K562 (cell line): ENCODE data around the gene TMEM132C. TPM values are rescaled to one million over a fixed set of nuclear protein-coding genes. Genes with fewer than 3 reads are reported as not detected.

ENCODE experiments used
- ATAC-seq: fragments of 200-7000 bp; cut with Tn5 transposase; 3 replicates; pipeline ENCODE4 v1.9.1; 2020; ENCODE audit warnings: moderate library complexity
- BruUV-seq: library from RNA; stranded (reverse); fragments of 400-500 nt; replicated peaks from 2 replicates; lab custom pipeline; 2021; lab: Mats Ljungman, UMichigan
- CTCF ChIA-PET: fragments of 300-600 bp; formaldehyde crosslinking; extraction: SDS; loops from one replicate; lab custom pipeline; 2021; ENCODE audit warnings: low intra/inter-chr PET ratio; lab: Yijun Ruan, JAX
- POLR2A ChIA-PET: fragments of 300-600, 350-650 bp; sonication (Branson Sonifier 250); formaldehyde crosslinking; extraction: SDS; loops from one replicate; lab custom pipeline; 2021; ENCODE audit warnings: antibody characterized with exemption, inconsistent platforms; lab: Yijun Ruan, JAX
- DNase-seq, 4 experiments: peaks; one replicate each; pipeline versions ENCODE4 v3.0.0 to v3.0.0-alpha.2; 2011 to 2018; ENCODE audit warnings: low spot score in 3 of 4, mixed read lengths in 3 of 4; ENCODE audit errors: extremely low read depth in 1 of 4
- FAIRE-seq: peaks from 2 replicates; lab custom pipeline; 2011; peaks lifted over from hg19 to GRCh38; lab: Jason Lieb, UNC
- H2AFZ ChIP-seq: 2 replicates; pipeline ENCODE4 v1.6.0; 2011; ENCODE audit warnings: low read depth, low read length, control low read depth, inconsistent platforms
- H3K27ac ChIP-seq: fragments of 200-600 bp; 3 replicates; pipeline ENCODE4 v1.8.0; 2011; ENCODE audit warnings: low read depth, mild to moderate bottlenecking, control low read depth, inconsistent platforms, low read length, moderate library complexity, mixed read lengths; ENCODE audit errors: extremely low read depth
- H3K27me3 ChIP-seq, 2 experiments: fragments of 300-600 bp in 1 of 2; 2 replicates in 1 of 2; 3 replicates in 1 of 2; pipeline versions ENCODE4 v1.6.0 to v1.8.0; 2011; ENCODE audit warnings: inconsistent platforms in 2 of 2, low read length in 2 of 2, mild to moderate bottlenecking in 1 of 2, mixed read lengths in 1 of 2, moderate library complexity in 1 of 2; ENCODE audit not compliant: control insufficient read depth in 2 of 2, insufficient read depth in 2 of 2
- H3K36me3 ChIP-seq: fragments of 300-600 bp; 3 replicates; pipeline ENCODE4 v1.8.0; 2011; ENCODE audit warnings: mild to moderate bottlenecking, low read length, inconsistent platforms; ENCODE audit not compliant: control insufficient read depth, insufficient read depth
- H3K4me1 ChIP-seq, 2 experiments: fragments of 200-600 bp in 1 of 2; replicated peaks in 1 of 2; 2 replicates in 1 of 2; 3 replicates in 1 of 2; pipeline versions ENCODE4 v1.5.1 to v1.8.0; 2011; ENCODE audit warnings: inconsistent platforms in 2 of 2, low read length in 2 of 2, mild to moderate bottlenecking in 1 of 2, mixed read lengths in 1 of 2, moderate library complexity in 1 of 2; ENCODE audit not compliant: control insufficient read depth in 2 of 2, insufficient read depth in 2 of 2
- H3K4me2 ChIP-seq: 2 replicates; pipeline ENCODE4 v1.6.1; 2011; ENCODE audit warnings: low read length, control low read depth, inconsistent platforms, mixed read lengths; ENCODE audit not compliant: insufficient read depth
- H3K4me3 ChIP-seq: fragments of 200-600 bp; sonication (generic), shearing (Covaris generic); 2 replicates; pipeline ENCODE4 v1.5.1; 2016; ENCODE audit warnings: control low read depth, inconsistent platforms
- H3K79me2 ChIP-seq: fragments of 200-600 bp; 3 replicates; pipeline ENCODE4 v1.8.0; 2011; ENCODE audit warnings: low read length, inconsistent platforms; ENCODE audit not compliant: control insufficient read depth, insufficient read depth
- H3K9ac ChIP-seq, 2 experiments: 2 replicates each; pipeline versions ENCODE4 v1.6.0 to v1.6.1; 2011; ENCODE audit warnings: low read depth in 2 of 2, low read length in 2 of 2, control low read depth in 1 of 2, inconsistent platforms in 1 of 2, mild to moderate bottlenecking in 1 of 2, mixed read lengths in 1 of 2; ENCODE audit not compliant: insufficient read depth in 1 of 2
- H3K9me1 ChIP-seq: one replicate; pipeline ENCODE4 v1.6.0; 2011; ENCODE audit warnings: inconsistent platforms, mild to moderate bottlenecking, low read length, moderate library complexity; ENCODE audit not compliant: control insufficient read depth, insufficient read depth
- H3K9me3 ChIP-seq: replicated peaks from 2 replicates; pipeline ENCODE4 v1.5.1; 2011; ENCODE audit warnings: low read depth, low read length, inconsistent platforms; ENCODE audit not compliant: control insufficient read depth, insufficient read depth
- H4K20me1 ChIP-seq: replicated peaks from 2 replicates; pipeline ENCODE4 v1.6.1; 2011; ENCODE audit warnings: low read length, inconsistent platforms, mixed read lengths; ENCODE audit not compliant: control insufficient read depth, insufficient read depth
- MED1 ChIP-seq: sonication (generic); formaldehyde crosslinking; IDR thresholded peaks from 2 replicates; pipeline ENCODE4 v1.8.1; 2023; ENCODE audit warnings: missing genetic modification reagents, borderline replicate concordance
- PML ChIP-seq: IDR thresholded peaks from 2 replicates; pipeline ENCODE4 v1.6.1; 2012; ENCODE audit warnings: low read length, inconsistent platforms
- ZBTB40 ChIP-seq, 2 experiments: fragments of 450-650 bp in 1 of 2; sonication (generic) in 1 of 2; formaldehyde crosslinking in 1 of 2; IDR thresholded peaks; 2 replicates each; pipeline versions ENCODE4 v1.7.1 to v1.9.0; 2016 to 2022; ENCODE audit warnings: inconsistent platforms in 1 of 2, mild to moderate bottlenecking in 1 of 2, missing genetic modification reagents in 1 of 2
- ZC3H4 ChIP-seq: sonication (generic); formaldehyde crosslinking; IDR thresholded peaks from 2 replicates; pipeline ENCODE4 v1.9.0; 2021; ENCODE audit warnings: missing genetic modification reagents, borderline replicate concordance
- WGBS: fragments of 100-300 bp; shearing (Covaris generic); methylation state at CpG from one replicate; pipeline ENCODE4 v1.1.6; 2016; ENCODE audit warnings: low coverage, mixed read lengths; ENCODE audit not compliant: insufficient coverage; ENCODE audit errors: missing lambda C conversion rate; 5-methylcytosine and 5-hydroxymethylcytosine counted together
- in situ Hi-C: fragments of 300-500 bp; cut with MboI; formaldehyde crosslinking; loops from 4 replicates; pipeline ENCODE4 v1.15.0; 2018; ENCODE audit warnings: inconsistent platforms, mixed read lengths
- intact Hi-C: fragments of 100-400 bp; cut with micrococcal nuclease; formaldehyde crosslinking; loops from 2 replicates; pipeline ENCODE4 v1.14.2; 2022
- polyA plus RNA-seq, 8 experiments: library from polyadenylated mRNA; depleted of rRNA in 4 of 8; stranded (reverse) in 5 of 8; unstranded in 3 of 8; fragments of >200 nt; fragmentation: Nextera tagmentation in 2 of 8; fragmentation: Illumina TruSeq in 1 of 8; extraction: Ambion mirVana in 2 of 8; extraction: Trizol in 1 of 8; gene quantifications; 2 replicates each; pipeline versions ENCODE4 v1.2.1 to v1.2.3, GENCODE V29; 2011 to 2014; ENCODE audit warnings: inconsistent platforms in 1 of 8, missing spikeins in 1 of 8
- total RNA-seq, 7 experiments: library from RNA; depleted of rRNA in 6 of 7; stranded (reverse); fragments of >200 nt in 6 of 7; fragmentation: Illumina TruSeq in 2 of 7; extraction: Trizol in 2 of 7; gene quantifications; 2 replicates each; pipeline versions ENCODE4 v1.2.1 to v1.2.3, GENCODE V29; 2011 to 2021; ENCODE audit warnings: low replicate concordance in 1 of 7

TMEM132C gene
- total and polyA plus RNA-seq, 9 of the 15 experiments (the other 6 are each of a cell fraction or from before 2014, with no cell fraction given), result not detected

GRCh38 chr12:128267651-128268378 lies 845 bp downstream of the TMEM132C start:
- Histone ChIP-seq H3K4me1 (no peaks in the 10 kb centered on the region), H3K9me1 (no peaks in the 10 kb centered on the region), H3K79me2 (no peaks in the 10 kb centered on the region), H3K4me3 (no peak overlapping the region), H2AFZ (no peak overlapping the region), H4K20me1 (no peaks in the 10 kb centered on the region), H3K9ac (no peak overlapping the region), H3K36me3 (no peaks in the 10 kb centered on the region), H3K27me3 (peaks cover 0 to 10% of the 10 kb centered on the region in 2 experiments; a peak in 1 of 5 replicates), H3K4me2 (no peak overlapping the region), H3K9me3 (no peaks in the 10 kb centered on the region; the same call in 1 of the 2 replicates), H3K27ac (no peak overlapping the region)
- in situ Hi-C loops (no loop called here), intact Hi-C loops (no loop called here)
- no peak for TF ChIP-seq PML
- no peak for TF ChIP-seq ZC3H4 (CRISPR knock-in tag)
- no peak for TF ChIP-seq MED1 (CRISPR knock-in tag)
- TF ChIP-seq ZBTB40 (IDR thresholded peaks at IDR 0.05), result no peak
- no peak for TF ChIP-seq ZBTB40 (CRISPR knock-in tag; IDR thresholded peaks at IDR 0.05)
- BruUV-seq, result no TSS peak
- POLR2A ChIA-PET, result no interaction called here
- 18% methylated on average over 19 of the region's 51 CpGs for WGBS
- ATAC-seq, result no peak
- no peak for FAIRE-seq
- no peak for DNase-seq
- CTCF ChIA-PET, result no interaction called here
